ENCODE data around the gene MX2. TPM values are rescaled to one million over a fixed set of nuclear protein-coding genes. Genes with fewer than 3 reads are reported as not detected.

MX2 gene
- total and polyA plus RNA-seq, 2 of the 8 experiments (the other 6 are each of a cell fraction or from before 2014, with no cell fraction given): 3.1 to 8.9 TPM

DNA sequence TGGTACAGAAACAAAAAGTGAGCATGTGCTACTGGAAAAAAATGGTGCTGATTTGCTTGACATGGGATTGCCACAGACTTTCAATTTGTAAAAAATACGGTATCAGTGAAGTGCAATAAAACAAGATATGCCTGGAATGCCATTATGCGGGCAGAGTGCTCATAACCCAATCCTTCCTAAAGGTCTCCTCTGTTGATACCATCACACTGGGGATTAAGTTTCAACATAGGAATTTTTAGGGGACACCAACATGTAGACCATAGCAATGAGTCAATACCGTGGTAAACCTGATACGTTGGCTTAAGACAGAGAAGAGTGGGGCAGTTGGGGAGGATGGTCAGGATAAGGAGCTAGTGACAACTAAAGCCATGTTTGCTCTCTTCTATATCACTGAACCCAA is 84.8 kb downstream of the MX2 start:
- no peak overlapping the region for H3K56ac ChIP-seq (replicated peaks; ENCODE audit: insufficient read length, low read depth, low read length)
- H3K23me2 ChIP-seq (ENCODE audit: low read depth, low read length): no peaks in the 10 kb centered on the region
- WGBS, 2 experiments (ENCODE audit: extremely low coverage in 1 of 2, insufficient coverage in 1 of 2, insufficient read length in 1 of 2, insufficient replicate concordance in 2 of 2, low coverage in 1 of 2, low lambda C conversion rate in 2 of 2, missing lambda C conversion rate in 1 of 2): 81% methylated on average over 4 of the region's 4 CpGs; no CpG with 5 or more reads in 1 of the 2 experiments
- H3K79me2 ChIP-seq (ENCODE audit: control insufficient read depth in 1 of 2, insufficient read depth in 2 of 2, low read length in 2 of 2): no peaks in the 10 kb centered on the region
- no peak overlapping the region for H3K27ac ChIP-seq (ENCODE audit: low read depth, low read length)
- no peak overlapping the region for H3K4me3 ChIP-seq (ENCODE audit: extremely low read depth in 1 of 4, insufficient read depth in 2 of 4, low read depth in 3 of 4, low read length in 4 of 4)
- H3K4ac ChIP-seq (replicated peaks; ENCODE audit: insufficient read length, low read depth, low read length): no peak overlapping the region
- no peak overlapping the region for H4K5ac ChIP-seq (ENCODE audit: insufficient read length, low read depth, low read length)
- no peaks in the 10 kb centered on the region for H4K20me1 ChIP-seq (replicated peaks in 1 of 2; ENCODE audit: control insufficient read depth in 1 of 2, insufficient read depth in 2 of 2, low read length in 2 of 2)
- H4K91ac ChIP-seq (replicated peaks; ENCODE audit: insufficient read length, low read length): no peak overlapping the region
- ChIA-PET POLR2A (ENCODE audit: partially characterized antibody) (no interaction called here), CTCF (ENCODE audit: partially characterized antibody) (interaction anchor here (1.5 kb wide), 1 partner anchor 13 kb away, joined by 8 read pairs; no protein-coding TSS in a partner anchor)
- no peak for DNase-seq (ENCODE audit: low read depth in 1 of 2, low spot score in 2 of 2)
- no peaks in the 10 kb centered on the region for H3K9me3 ChIP-seq (ENCODE audit: insufficient read depth in 2 of 2, low read depth in 1 of 2, low read length in 1 of 2)
- no peak for TF ChIP-seq RFX5 (IDR thresholded peaks at IDR 0.05; ENCODE audit: borderline replicate concordance, low read depth, low read length)
- TF ChIP-seq, protein P1, sequence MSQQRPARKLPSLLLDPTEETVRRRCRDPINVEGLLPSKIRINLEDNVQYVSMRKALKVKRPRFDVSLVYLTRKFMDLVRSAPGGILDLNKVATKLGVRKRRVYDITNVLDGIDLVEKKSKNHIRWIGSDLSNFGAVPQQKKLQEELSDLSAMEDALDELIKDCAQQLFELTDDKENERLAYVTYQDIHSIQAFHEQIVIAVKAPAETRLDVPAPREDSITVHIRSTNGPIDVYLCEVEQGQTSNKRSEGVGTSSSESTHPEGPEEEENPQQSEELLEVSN (IDR thresholded peaks at IDR 0.05): no peak
- TF ChIP-seq, protein P2, sequence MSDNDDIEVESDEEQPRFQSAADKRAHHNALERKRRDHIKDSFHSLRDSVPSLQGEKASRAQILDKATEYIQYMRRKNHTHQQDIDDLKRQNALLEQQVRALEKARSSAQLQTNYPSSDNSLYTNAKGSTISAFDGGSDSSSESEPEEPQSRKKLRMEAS (IDR thresholded peaks at IDR 0.05): no peak
- TF ChIP-seq CBX5 (IDR thresholded peaks at IDR 0.05; ENCODE audit: low read depth, low read length): no peak
- no peak for TF ChIP-seq SAP30 (IDR thresholded peaks at IDR 0.05; ENCODE audit: insufficient read depth, insufficient replicate concordance, low read length)
- TF ChIP-seq, protein P3, sequence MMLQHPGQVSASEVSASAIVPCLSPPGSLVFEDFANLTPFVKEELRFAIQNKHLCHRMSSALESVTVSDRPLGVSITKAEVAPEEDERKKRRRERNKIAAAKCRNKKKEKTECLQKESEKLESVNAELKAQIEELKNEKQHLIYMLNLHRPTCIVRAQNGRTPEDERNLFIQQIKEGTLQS (IDR thresholded peaks at IDR 0.05; ENCODE audit: insufficient read depth, low read depth, low read length): no peak
- no peak for TF ChIP-seq JUN (IDR thresholded peaks at IDR 0.05; ENCODE audit: low read depth, low read length)
- TF ChIP-seq EGR1 (IDR thresholded peaks at IDR 0.05; ENCODE audit: borderline replicate concordance, low read depth, low read length): no peak
- TF ChIP-seq RXRA (IDR thresholded peaks at IDR 0.05; ENCODE audit: insufficient read depth, low read depth, low read length): no peak
- TF ChIP-seq ZNF274 (IDR thresholded peaks at IDR 0.05; ENCODE audit: borderline replicate concordance, extremely low read depth, low read length): no peak
- TF ChIP-seq CEBPB (IDR thresholded peaks at IDR 0.05; ENCODE audit: low read depth, low read length): no peak
- H3K79me1 ChIP-seq (ENCODE audit: low read depth, low read length): no peaks in the 10 kb centered on the region
- no peak overlapping the region for H3K4me2 ChIP-seq (ENCODE audit: insufficient read depth in 1 of 2, low read depth in 2 of 2, low read length in 2 of 2)
- H3K14ac ChIP-seq (ENCODE audit: insufficient read length): no peak overlapping the region
- H2AFZ ChIP-seq (ENCODE audit: low read length): no peak overlapping the region
- H3K18ac ChIP-seq (ENCODE audit: extremely low read depth, low read length): no peak overlapping the region
- H4K8ac ChIP-seq (ENCODE audit: extremely low read depth, insufficient read depth, low read length): no peak overlapping the region
- H3K4me1 ChIP-seq (replicated peaks in 1 of 4; ENCODE audit: control insufficient read depth in 3 of 4, insufficient read depth in 4 of 4, low read length in 3 of 4): no peaks in the 10 kb centered on the region
- no peak overlapping the region for H2AK5ac ChIP-seq (ENCODE audit: low read depth, low read length)
- H2BK20ac ChIP-seq (ENCODE audit: low read length): no peak overlapping the region
- no peaks in the 10 kb centered on the region for H3K36me3 ChIP-seq (ENCODE audit: control insufficient read depth in 2 of 4, insufficient read depth in 4 of 4, low read length in 3 of 4)
- H2BK5ac ChIP-seq (ENCODE audit: low read depth, low read length): no peak overlapping the region
- no peak overlapping the region for H2BK12ac ChIP-seq (ENCODE audit: low read depth, low read length)
- no peak overlapping the region for H2BK15ac ChIP-seq (ENCODE audit: low read length)
- H3K23ac ChIP-seq (ENCODE audit: insufficient read length): no peak overlapping the region
- H3K9ac ChIP-seq (replicated peaks in 1 of 4; ENCODE audit: extremely low read depth in 1 of 4, low read depth in 3 of 4, low read length in 3 of 4): no peak overlapping the region
- FAIRE-seq: no peak
- no peak overlapping the region for H2BK120ac ChIP-seq (replicated peaks; ENCODE audit: low read depth, low read length)
- H3K27me3 ChIP-seq (replicated peaks in 1 of 4; ENCODE audit: control insufficient read depth in 3 of 4, extremely low read depth in 1 of 4, insufficient read depth in 3 of 4, low read length in 3 of 4): no peaks in the 10 kb centered on the region
